Stimulated activated CD4-positive, alpha-beta T cell treated with anti-CD3 and anti-CD28 coated beads, Interleukin-1b, Interleukin-23, amount 100 ng/mL, for 48 hours (primary cell): ENCODE results near the gene FOXD4L6.
"Not testable (repeated sequence)": the region's sequence is repeated elsewhere in the genome, so short reads cannot be mapped to it uniquely, and the experiment has no call there.

Experiments used
- DNase-seq: peaks from one replicate; pipeline ENCODE4 v3.0.0-alpha.2; 2020

The FOXD4L6 gene

DNA sequence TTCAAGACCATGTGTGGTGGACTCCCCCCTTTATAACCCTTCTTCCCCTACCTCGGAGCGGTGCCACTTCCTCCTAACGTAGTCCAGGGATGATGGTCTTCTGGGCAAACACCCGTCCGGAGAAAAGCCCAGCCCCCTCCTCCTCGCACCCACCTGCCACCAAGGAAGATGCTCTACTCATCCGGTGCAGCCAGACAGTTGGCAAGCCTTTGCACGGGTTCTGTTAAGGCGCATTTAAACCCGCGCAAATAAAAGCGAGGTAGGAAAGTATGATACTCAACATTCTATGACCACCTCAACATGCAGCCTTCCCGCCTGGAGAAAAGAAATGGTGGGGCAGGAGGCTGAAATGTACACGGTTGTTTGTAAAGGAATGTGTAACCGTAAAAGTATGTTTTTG is at the start of gene FOXD4L6:
Gene FOXD4L6, minus strand, starts transcription at position 101 of the 400 bp plus-strand sequence. CDS start 298 bp downstream, outside the sequence.
- not testable (repeated sequence) for DNase-seq

DNA sequence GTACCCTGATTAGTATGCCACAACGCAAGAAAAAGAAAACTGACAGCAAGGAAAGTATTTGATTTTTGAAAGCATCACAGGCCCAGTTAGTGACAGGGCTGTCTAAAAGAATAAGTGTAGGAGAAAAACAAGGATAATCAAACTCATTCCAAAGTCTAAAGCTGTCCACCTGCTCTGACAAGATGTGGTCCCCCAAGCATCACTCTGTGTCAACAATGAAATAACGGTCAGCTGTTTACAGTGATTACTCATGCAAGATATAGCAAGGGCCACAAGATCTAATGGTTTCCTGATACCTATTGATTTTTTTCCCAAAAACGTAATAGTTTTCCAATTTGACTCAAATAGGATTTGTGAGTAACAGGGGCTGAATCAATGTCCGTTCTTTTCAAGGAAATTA is 46.5 kb upstream of the FOXD4L6 start:
- DNase-seq = not testable (repeated sequence)

DNA sequence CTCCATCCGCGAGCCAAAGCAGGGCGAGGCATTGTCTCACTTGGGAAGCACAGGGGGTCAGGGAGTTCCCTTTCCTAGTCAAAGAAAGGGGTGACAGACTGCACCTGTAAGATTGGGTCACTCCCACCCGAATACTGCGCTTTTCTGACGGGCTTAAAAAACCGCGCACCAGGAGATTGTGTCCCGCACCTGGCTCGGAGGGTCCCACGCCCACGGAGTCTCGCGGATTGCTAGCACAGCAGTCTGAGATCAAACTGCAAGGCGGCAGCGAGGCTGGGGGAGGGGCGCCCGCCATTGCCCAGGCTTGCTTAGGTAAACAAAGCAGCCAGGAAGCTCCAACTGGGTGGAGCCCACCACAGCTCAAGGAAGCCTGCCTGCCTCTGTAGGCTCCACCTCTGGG is 21.6 kb upstream of the FOXD4L6 start:
- DNase-seq = not testable (repeated sequence)

DNA sequence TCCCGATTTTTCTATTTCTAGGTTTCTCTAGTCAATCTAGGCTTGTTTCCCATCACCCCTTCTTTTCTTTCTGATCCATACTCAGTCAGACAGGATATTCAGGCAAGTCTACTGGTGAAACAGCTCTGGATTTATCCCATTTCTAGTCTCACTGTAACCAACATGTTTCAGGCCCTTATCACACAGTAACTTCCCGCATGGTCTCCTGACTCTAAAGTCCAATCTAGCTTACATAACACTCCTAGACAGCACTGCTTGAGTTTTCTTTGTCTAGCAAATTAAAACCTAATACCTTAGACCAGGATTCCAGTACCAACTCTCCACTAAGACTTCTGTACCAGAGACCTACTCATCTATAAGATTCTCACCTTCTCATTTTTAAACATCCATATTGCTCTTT is 13.4 kb upstream of the FOXD4L6 start:
- DNase-seq = not testable (repeated sequence)

DNA sequence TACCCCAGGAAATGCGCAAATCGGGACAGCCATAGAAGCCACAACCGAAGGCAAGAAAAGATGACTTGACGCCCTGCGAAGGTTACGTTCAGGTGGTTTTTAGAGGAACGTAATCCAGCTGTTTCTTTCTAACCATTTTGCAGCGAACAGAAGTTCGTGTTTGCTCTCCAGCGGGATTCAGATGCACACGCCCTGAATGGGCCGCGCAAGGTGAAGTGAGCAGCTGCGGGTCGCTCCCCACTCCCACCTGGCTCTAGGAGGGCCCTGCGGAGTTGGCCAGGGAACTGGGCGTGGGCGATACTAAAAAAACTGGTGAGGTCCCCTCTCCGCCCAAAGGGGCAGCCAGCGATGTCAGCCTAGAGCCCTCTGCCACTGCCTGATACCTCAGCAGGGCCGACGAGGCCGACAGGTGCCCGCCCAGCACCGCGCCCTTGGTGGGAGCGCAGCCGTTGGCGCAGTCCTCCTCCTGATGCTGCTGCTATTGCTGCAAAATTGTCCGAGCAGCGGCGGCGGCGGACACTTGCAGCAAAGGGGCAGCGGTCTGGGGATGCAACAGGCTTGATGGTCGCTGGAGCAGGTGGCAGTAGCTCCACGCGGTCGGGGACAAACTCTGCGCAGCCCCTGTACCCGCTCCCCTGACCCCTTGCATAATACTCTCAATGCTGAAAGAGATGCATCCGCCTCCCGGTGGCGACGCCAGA is 1.6 kb downstream of the FOXD4L6 start:
- not testable (repeated sequence) for DNase-seq

DNA sequence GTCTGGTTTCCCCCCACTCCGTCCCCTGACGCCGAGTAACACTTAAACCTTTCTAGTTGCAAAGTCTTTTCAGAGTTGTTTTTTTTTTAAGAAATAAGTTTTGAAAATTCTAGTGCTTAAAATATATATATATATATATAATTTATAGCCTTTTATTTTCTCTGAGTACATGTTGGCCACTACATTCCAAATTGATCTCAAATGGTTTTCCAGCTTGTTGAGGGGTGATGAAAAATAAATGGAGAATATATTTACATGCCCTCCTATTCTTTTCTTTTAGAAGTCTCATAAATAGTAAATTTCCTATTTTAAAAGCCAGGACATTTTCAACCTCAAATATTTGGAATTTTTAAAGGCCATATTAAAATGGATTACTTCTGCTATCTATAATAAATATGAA is 2.5 kb downstream of the FOXD4L6 start:
- DNase-seq = not testable (repeated sequence)

DNA sequence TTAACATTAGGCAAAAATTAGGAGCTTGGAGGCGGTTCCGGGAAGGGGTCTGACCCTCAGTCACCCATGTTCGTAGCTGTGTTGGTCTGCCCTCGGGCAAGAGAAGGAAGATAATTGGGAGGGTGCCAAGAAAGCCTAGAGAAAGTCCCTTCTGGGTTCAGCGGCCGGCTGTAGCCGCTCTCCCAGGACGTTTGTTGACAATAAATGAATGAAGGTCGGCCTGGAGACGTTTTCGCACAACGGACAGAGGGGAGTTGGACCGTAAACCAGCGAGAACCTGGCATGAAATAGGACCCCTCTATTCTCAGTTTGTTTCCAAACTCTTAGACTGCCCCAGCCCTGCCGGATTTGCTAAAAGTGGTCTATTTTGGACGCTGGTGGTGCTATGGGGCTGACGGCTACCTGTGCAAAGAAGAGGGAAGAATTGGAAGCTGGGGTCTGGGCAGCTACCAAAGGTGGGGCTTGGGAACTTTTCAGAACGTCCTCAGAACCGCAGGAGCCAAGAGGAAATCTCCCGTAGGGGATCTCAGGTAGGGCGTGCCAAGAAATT is 3.3 kb downstream of the FOXD4L6 start:
- DNase-seq = not testable (repeated sequence)

DNA sequence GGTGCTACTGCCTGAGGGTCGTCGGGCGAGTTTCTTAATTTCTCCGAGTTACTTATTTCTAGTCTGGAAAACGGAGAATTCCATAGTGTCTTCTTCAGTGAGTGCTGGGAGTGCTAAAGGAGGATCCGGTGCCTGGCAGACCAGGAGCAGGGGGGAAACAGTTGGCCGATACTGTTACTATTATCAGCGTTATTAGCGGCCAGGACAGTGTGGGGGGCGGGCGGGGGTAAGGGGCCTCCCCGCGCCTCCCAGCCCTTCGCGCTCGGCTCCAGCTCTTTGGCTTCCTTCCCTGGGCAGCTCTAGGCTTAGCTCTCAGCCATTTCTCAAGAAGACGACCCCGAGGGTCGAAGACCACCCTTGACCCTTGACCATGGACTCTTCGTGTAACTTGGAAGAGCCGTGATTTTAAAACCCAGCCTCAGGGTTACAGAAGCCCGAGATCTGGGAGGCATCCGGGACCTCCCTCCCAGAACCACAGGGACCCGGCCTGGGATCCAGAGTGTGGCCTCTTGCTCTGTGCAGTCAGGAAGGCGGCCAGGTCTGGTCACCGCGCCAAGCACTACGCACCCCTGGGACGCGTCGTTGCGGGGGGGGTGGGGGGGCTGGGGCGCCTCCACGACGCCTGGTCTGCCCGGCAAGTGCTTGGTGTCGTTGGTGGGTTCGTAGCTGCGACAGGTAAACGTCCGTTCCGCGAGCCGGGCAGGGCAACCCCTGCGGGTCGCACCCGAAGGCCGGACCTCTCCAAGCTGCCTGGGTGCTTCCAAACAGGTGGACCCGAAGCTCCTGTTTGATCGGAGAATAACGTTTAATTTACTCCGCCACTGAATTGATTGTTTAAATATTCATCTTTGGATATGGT is 4.0 kb downstream of the FOXD4L6 start:
- DNase-seq = not testable (repeated sequence)

DNA sequence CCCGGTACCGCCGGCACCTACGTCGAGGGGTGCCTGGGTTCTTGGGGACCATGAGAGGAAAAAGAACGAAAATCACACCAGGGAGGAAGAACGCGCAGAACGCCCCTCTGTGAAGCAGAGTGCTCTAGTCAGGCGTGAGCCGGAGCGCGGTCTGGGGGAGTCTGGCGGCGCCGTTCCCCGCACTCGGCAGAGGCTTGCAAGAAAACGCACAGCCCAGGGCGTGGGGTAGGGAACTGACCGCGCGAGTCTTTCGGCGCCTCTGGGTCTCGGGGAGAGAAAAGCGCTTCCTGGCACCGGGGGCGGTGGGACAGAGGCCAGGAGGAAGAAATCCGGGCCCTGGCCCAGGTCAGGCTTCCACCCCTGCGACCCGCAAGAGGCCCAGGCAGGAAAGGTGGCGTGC is 4.7 kb downstream of the FOXD4L6 start:
- DNase-seq = not testable (repeated sequence)

DNA sequence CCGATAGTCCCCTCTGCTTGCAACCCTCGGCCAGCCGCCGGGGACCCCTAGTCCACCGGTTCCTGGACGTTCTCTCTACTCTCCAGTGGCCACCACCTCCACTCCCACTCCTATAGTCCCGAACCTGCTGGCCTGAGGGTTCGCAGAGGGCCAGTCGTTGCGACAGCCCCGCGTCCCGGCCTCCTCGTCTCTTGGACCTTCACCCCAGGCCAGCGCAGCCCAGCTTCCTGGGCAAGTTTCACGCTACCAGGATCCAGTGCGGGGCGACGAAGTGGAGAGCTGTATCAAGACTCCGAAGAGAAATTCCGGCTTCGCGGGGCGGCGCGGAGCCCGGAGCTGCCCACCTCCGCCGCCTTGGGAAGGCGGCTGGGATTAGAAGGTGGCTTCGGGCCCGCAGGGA is 5.1 kb downstream of the FOXD4L6 start:
- not testable (repeated sequence) for DNase-seq

DNA sequence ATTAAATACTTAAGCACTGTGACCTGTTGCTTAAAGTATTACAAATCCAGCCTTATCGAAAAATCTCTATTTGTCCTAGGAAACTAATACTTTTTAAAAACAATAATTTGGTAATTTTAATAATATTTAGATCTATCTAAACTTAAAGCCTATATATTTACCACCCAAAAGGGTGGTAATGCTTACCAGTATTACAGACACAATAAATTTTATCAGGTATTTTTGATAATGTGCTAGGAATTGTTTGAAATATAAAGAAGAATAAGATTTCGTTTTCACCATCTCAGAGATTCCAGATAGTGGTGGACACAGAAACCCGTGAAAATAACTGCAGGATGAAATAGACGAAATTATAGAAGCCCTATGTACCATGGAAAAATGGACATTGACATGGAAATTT is 7.8 kb downstream of the FOXD4L6 start:
- not testable (repeated sequence) for DNase-seq

DNA sequence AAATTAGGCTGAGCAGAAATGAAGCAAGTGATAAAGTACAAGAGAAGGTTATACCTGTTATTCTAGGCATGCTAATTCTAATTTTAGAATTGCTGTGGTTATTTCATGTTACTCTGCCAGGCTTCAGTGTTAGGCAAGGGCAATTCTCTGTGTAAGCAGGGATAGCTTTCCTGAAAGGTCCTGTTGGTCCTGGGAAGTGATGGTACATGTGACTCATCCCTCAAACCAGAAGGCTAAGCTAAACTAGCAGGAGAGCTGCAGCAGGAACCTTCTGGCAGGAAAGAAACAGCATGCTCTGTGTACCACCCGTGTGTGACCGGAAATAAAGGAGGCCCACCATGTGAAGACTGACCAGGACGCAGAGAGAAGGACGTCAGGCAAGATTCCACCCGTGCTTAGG is 8.8 kb downstream of the FOXD4L6 start:
- DNase-seq = not testable (repeated sequence)

DNA sequence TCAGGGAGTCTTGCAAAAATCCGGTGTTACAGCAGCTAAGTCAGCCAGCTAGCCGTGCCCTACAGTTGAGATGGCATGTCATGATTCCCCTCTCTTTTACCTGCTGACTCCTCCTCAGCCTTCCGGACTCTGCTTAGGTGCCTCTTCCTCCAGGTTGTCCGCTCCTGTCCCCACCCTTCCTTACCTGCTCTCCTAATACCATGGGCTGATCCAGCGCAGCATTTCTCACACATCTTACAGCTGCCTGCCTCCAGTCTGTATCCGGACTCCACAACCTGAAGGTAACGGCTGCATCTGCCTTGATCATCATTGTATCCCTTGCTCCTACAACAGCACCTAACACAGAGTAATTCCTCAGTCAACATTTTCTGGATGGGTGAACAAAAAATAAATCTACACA is 9.2 kb downstream of the FOXD4L6 start:
- not testable (repeated sequence) for DNase-seq

DNA sequence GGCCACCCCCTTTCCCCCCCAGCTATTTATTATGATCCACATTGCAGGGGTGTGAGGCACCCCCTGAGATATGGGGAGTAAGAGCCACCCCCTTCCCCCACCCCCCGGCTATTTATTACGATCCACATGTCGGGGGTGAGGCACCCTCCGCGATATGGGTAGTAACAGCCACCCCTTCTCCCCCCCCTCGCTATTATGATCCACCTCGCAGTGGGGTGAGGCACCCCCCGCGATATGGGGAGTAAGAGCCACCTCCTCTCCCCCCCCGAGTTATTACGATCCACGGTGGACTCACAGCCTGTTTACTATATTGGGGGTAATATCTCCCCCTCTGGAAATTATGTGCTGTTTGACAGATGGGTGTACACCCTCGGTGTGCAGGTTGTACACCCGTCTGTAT is 15.1 kb downstream of the FOXD4L6 start:
- DNase-seq = not testable (repeated sequence)

DNA sequence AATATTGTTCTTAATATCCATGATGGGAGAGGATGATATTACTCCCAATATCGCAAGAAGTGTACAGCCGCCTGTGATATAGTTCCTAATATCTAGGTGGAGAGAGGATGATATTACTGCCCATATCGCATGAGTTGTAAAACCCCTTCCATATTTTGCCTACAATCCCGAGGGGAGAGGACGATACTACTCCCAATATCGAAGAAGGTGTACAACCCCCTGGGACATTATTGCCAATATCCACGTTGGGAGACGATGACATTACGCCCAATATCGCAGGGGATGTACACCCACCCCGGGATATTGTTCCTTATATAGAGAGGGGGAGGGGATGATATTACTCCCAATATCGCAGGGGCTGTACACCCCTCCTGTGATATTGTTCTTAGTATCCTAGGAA is 17.1 kb downstream of the FOXD4L6 start:
- not testable (repeated sequence) for DNase-seq

DNA sequence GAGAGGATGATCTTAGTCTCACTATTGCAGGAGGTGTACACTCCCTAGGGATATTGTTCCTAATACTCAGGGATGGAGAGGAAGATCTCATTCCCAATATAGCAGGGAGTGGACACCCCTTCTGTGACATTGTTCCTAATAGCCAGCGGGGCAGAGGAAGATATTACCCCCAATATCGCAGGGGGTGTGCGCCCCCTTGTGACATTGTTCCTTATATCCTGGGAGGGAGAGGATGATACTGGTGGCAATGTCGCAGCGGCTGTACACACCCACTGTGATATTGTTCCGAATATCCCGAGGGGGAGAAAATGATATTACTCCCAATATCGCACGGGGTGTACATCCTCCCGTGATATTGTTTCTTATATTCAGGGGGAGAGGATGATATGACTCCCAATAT is 17.6 kb downstream of the FOXD4L6 start:
- not testable (repeated sequence) for DNase-seq

DNA sequence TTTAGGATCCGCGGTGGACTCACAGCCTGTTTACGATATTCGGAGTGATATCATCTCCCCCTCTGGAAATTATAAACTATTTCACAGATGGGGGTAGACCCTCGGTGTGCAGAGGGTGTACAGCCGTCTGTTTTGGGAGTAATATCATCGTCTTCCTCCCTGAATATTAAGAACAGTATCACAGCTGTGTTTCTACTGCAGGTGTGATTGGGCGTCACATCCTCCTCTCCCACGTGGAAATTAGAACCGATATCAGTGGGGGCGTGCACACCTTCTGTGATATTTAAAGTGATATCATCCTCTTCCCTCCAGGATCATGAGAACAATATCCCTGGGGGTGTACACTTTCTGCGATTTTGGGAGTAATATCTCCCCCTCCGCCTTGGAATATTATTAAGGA is 19.2 kb downstream of the FOXD4L6 start:
- peak; percentile 25 for DNase-seq

DNA sequence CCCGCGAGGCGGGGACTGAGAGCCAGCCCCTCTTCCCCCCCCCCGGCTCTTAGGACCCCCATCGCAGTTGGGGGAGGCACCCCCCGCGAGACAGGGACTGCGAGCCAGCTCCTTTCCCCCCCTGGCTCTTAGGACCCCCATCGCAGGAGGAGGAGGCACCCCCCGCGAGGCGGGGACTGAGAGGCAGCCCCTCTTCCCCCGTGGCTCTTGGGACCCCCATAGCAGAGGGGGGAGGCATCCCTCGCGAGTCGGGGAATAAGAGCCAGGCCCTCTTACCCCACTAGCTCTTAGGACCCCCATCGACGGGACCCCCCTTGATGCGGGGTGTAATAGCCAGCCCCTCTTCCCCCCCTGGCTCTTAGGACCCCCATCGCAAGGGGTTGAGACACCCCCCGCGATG is 19.7 kb downstream of the FOXD4L6 start:
- DNase-seq = not testable (repeated sequence)

DNA sequence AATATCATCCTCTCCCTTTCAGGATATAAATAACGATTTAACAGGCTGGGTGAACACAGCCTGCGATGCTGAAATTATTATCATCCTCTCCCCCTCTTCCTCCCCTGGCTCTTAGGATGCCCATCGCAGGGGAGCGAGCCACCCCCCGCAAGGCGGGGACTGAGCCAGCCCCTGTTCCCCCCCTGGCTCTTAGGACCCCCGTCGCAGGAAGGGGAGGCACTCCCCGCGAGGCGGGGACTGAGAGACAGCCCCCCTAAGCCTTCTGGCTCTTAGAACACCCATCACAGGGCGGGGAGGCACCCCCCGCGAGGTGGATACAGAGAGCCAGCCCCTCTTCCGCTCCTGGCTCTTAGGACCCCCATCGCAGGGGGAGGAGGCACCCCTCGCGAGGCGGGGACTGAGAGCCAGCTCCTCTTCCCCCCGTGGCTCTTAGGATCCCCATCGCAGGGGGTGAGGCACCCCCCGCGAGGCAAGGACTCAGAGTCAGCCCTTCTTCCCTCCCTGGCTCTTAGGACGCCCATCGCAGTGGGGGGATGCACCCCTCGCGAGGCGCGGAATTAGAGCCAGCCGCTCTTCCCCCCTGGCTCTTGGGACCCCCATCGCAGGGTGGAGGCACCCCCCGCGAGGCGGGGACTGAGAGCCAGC is 21.9 kb downstream of the FOXD4L6 start:
- not testable (repeated sequence) for DNase-seq

DNA sequence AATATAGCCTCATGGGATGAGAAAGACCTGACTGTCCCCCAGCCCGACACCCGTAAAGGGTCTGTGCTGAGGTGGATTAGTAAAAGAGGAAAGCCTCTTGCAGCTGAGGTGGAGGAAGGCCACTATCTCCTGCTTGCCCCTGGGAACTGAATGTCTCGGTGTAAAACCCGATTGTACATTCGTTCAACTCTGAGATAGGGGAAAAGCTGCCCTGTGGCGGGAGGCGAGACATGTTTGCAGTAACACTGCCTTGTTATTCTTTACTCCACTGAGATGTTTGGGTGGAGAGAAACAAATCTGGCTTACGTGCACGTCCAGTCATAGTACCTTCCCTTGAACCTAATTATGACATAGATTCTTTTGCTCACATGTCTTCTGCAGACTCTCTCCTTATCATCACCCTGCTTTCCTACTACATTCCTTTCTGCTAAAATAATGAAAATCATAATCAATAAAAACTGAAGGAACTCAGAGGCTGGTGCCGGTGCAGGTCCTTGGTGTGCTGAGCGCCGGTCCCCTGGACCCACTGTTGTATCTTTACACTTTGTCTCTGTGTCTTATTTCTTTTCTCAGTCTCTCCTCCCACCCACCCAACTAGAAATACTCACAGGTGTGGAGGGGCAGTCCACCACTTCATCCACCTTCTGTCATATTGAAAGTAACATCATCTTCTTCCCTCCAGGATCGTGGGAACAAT is 22.8 kb downstream of the FOXD4L6 start:
- not testable (repeated sequence) for DNase-seq

DNA sequence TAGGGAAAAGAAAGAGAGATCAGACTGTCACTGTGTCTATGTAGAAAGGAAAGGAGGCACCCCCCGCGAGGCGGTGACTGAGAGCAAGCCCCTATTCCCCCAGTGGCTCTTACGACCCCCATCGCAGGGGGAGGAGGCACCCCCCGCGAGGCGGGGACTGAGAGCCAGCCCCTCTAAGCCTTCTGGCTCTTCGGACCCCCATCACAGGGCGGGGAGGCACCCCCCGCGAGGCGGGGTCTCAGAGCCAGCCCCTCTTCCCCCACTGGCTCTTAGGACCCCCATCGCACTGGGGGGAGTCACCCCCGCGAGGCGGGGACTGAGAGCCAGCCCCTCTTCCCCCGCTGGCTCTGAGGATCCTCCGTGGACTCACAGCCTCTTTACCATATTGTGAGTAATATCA is 23.9 kb downstream of the FOXD4L6 start:
- DNase-seq = not testable (repeated sequence)

DNA sequence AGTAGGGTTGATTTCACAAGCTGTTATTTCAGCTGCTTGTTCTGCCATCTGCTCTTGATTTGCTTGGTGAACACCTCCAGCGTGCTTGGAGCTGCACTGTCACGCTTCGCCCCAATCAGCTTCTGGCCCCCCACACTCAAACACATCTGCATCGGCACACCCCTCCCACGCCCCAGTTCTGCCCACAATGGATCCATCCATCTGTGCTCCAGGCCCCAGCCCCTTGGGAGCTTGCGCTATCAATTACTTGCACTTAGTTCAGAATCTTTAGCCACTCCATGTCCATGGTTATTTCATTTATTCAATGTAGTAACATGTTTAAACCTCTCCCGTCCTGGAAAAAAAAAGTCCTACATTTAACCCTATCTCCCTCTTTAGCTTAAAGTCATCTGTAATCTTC is 28.0 kb downstream of the FOXD4L6 start:
- not testable (repeated sequence) for DNase-seq
